Neural cell (in vitro differentiated cells): ENCODE results near the gene KRT222. TPM values are rescaled to one million over a fixed set of nuclear protein-coding genes. Genes with fewer than 3 reads are reported as not detected.

Experiments
- H2AFZ ChIP-seq: fragments of 200-600, 300-800 bp; sonication (generic), shearing (Covaris generic); 2 replicates; pipeline ENCODE4 v1.6.0; 2014; ENCODE audit warnings: low read depth, mild to moderate bottlenecking, antibody characterized with exemption, low read length, moderate library complexity
- H3F3A ChIP-seq: fragments of 200-600 bp; shearing (Covaris generic); 2 replicates; pipeline ENCODE4 v1.6.1; 2016; ENCODE audit warnings: mild to moderate bottlenecking, moderate library complexity, mixed read lengths, antibody characterized with exemption, low read length; ENCODE audit not compliant: insufficient read depth, poor library complexity, severe bottlenecking
- H3K27ac ChIP-seq: fragments of 200-600, 300-800 bp; sonication (generic), shearing (Covaris generic); 2 replicates; pipeline ENCODE4 v1.5.1; 2014; ENCODE audit warnings: mild to moderate bottlenecking, low read length, moderate library complexity
- H3K27me3 ChIP-seq: fragments of 300-800, 200-600 bp; sonication (generic), shearing (Covaris generic); 2 replicates; pipeline ENCODE4 v1.6.0; 2014; ENCODE audit warnings: mild to moderate bottlenecking, low read depth, low read length, moderate library complexity; ENCODE audit not compliant: insufficient read depth
- H3K36me3 ChIP-seq: fragments of 300-800, 200-600 bp; sonication (generic), shearing (Covaris generic); 2 replicates; pipeline ENCODE4 v1.5.1; 2014; ENCODE audit warnings: mild to moderate bottlenecking, antibody characterized with exemption, low read length, moderate library complexity; ENCODE audit not compliant: insufficient read depth
- H3K4me2 ChIP-seq: fragments of 300-800, 200-600 bp; sonication (generic), shearing (Covaris generic); 2 replicates; pipeline ENCODE4 v1.6.0; 2014; ENCODE audit warnings: mild to moderate bottlenecking, low read length
- H3K4me3 ChIP-seq: fragments of 300-800, 200-600 bp; sonication (generic), shearing (Covaris generic); 2 replicates; pipeline ENCODE4 v1.5.1; 2014; ENCODE audit warnings: mild to moderate bottlenecking, low read length, moderate library complexity
- H3K79me2 ChIP-seq: fragments of 200-600 bp; shearing (Covaris generic); replicated peaks from 2 replicates; pipeline ENCODE4 v1.6.0; 2014; ENCODE audit warnings: mild to moderate bottlenecking, low read length, moderate library complexity; ENCODE audit not compliant: insufficient read depth
- H3K9ac ChIP-seq: fragments of 300-800, 200-600 bp; sonication (generic), shearing (Covaris generic); 2 replicates; pipeline ENCODE4 v1.6.1; 2016; ENCODE audit warnings: mild to moderate bottlenecking, low read length, mixed read lengths
- H3K9me2 ChIP-seq: fragments of 200-600 bp; shearing (Covaris generic); 2 replicates; pipeline ENCODE4 v1.6.1; 2016; ENCODE audit warnings: mild to moderate bottlenecking, low read length, mixed read lengths; ENCODE audit not compliant: insufficient read depth
- H3K9me3 ChIP-seq: fragments of 200-600, 300-800 bp; sonication (generic), shearing (Covaris generic); 2 replicates; pipeline ENCODE4 v1.6.1; 2016; ENCODE audit warnings: mild to moderate bottlenecking, mixed run types, low read length, moderate library complexity, mixed read lengths
- H4K20me1 ChIP-seq: fragments of 200-600 bp; shearing (Covaris generic); 2 replicates; pipeline ENCODE4 v1.6.1; 2016; ENCODE audit warnings: mild to moderate bottlenecking, mixed run types; ENCODE audit not compliant: insufficient read depth
- CTCF ChIP-seq: fragments of 450-650 bp; IDR thresholded peaks from 2 replicates; pipeline ENCODE4 v1.5.1; 2014; ENCODE audit warnings: antibody characterized with exemption, mild to moderate bottlenecking, moderate library complexity; ENCODE audit not compliant: poor library complexity, severe bottlenecking
- EP300 ChIP-seq: fragments of 450-650 bp; conservative IDR thresholded peaks from 2 replicates; pipeline ENCODE4 v1.6.1; 2014; ENCODE audit warnings: antibody characterized with exemption, mild to moderate bottlenecking, moderate library complexity; ENCODE audit not compliant: poor library complexity, severe bottlenecking
- EZH2 ChIP-seq: fragments of 200-600, 300-800 bp; shearing (Covaris generic), sonication (generic); IDR thresholded peaks from 2 replicates; pipeline ENCODE4 v1.6.1; 2014; ENCODE audit warnings: antibody characterized with exemption, low read length, borderline replicate concordance, mild to moderate bottlenecking; ENCODE audit not compliant: insufficient read depth, poor library complexity, severe bottlenecking
- MXI1 ChIP-seq: fragments of 450-650 bp; conservative IDR thresholded peaks from 2 replicates; pipeline ENCODE4 v1.6.1; 2014; ENCODE audit warnings: antibody characterized with exemption, mild to moderate bottlenecking; ENCODE audit not compliant: poor library complexity, severe bottlenecking
- POLR2AphosphoS5 ChIP-seq: IDR thresholded peaks from 2 replicates; pipeline ENCODE4 v1.6.1; 2012
- RAD21 ChIP-seq: fragments of 450-650 bp; conservative IDR thresholded peaks from 2 replicates; pipeline ENCODE4 v1.6.1; 2014; ENCODE audit warnings: antibody characterized with exemption, mild to moderate bottlenecking, moderate library complexity
- REST ChIP-seq: IDR thresholded peaks from 2 replicates; pipeline ENCODE4 v1.6.1; 2012; ENCODE audit warnings: borderline replicate concordance
- polyA plus RNA-seq: library from polyadenylated mRNA; depleted of rRNA; stranded (reverse); fragments of >200 nt; gene quantifications from 2 replicates; pipeline ENCODE4 v1.2.3, GENCODE V29; 2014

Gene KRT222
- polyA plus RNA-seq, 1 donor from 2014 or later: 15.1 TPM

- no peaks in the 10 kb centered on the region for H3K79me2 ChIP-seq
- no peak overlapping the region for H3K9ac ChIP-seq
- H3K27me3 ChIP-seq: no peaks in the 10 kb centered on the region
- TF ChIP-seq EP300: no peak
- TF ChIP-seq RAD21: no peak
- TF ChIP-seq EZH2: no peak
- no peak for TF ChIP-seq REST
- no peak for TF ChIP-seq CTCF
- TF ChIP-seq POLR2AphosphoS5: no peak
- TF ChIP-seq MXI1: no peak
- H3K4me3 ChIP-seq: no peak overlapping the region
- H3K27ac ChIP-seq: no peak overlapping the region
- H3F3A ChIP-seq: no peaks in the 10 kb centered on the region
- H4K20me1 ChIP-seq: no peaks in the 10 kb centered on the region
- no peaks in the 10 kb centered on the region for H3K9me2 ChIP-seq
- H2AFZ ChIP-seq: no peak overlapping the region
- no peaks in the 10 kb centered on the region for H3K9me3 ChIP-seq
- no peaks in the 10 kb centered on the region for H3K36me3 ChIP-seq
- no peak overlapping the region for H3K4me2 ChIP-seq
Observed at GRCh38 chr17:40663252-40663651, 1.7 kb downstream of the KRT222 start.

GRCh38 chr17:40659911-40660310 lies 5.1 kb downstream of the KRT222 start:
- H3K27ac ChIP-seq: no peak overlapping the region
- no peak overlapping the region for H3K4me3 ChIP-seq
- no peaks in the 10 kb centered on the region for H3F3A ChIP-seq
- no peaks in the 10 kb centered on the region for H3K9me2 ChIP-seq
- H3K9ac ChIP-seq: no peak overlapping the region
- H3K79me2 ChIP-seq: no peaks in the 10 kb centered on the region
- H4K20me1 ChIP-seq: no peaks in the 10 kb centered on the region
- H3K9me3 ChIP-seq: no peaks in the 10 kb centered on the region
- H3K27me3 ChIP-seq: no peaks in the 10 kb centered on the region
- no peak overlapping the region for H2AFZ ChIP-seq
- H3K4me2 ChIP-seq: no peak overlapping the region
- no peak for TF ChIP-seq CTCF
- no peak for TF ChIP-seq REST
- no peak for TF ChIP-seq EZH2
- TF ChIP-seq MXI1: no peak
- no peaks in the 10 kb centered on the region for H3K36me3 ChIP-seq
